GM19351 (cell line): Measurements from ENCODE around the gene BASP1.
"Not testable (repeated sequence)": the region's sequence is repeated elsewhere in the genome, so short reads cannot be mapped to it uniquely, and the experiment has no call there.

ENCODE experiments used
- ATAC-seq: cut with Tn5 transposase; IDR thresholded peaks from one replicate; pipeline ENCODE4 v1.9.1; 2021; ENCODE audit warnings: mild to moderate bottlenecking, moderate library complexity; ENCODE audit not compliant: unreplicated experiment

Gene BASP1

GRCh38 chr5:17315710-17316221, 98.3 kb downstream of the BASP1 start:
- no peak for ATAC-seq

DNA sequence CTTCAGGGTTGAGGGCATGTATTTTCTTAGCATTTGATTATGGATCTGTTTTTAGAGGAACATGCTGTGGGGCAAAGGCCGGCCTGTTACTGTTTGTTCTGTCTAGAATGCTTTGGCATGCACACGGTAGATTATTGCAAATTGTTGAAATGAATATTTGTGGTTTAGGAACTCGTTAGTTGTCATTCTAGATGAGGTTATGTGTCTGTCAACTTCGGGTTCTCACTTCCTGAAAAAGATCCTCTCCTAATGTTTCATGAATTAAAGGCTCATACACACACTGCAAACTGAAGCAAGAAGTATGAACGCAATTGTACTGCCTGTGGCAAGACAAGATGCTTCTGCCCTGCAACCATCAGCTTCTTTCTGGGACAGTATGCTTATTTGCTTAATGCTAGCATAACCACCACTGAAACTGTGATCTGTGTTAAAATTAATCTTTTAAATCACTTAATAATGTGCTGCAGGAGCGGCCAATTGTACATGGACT, 99.6 kb downstream of the BASP1 start:
- ATAC-seq, result peak; percentile 70

DNA sequence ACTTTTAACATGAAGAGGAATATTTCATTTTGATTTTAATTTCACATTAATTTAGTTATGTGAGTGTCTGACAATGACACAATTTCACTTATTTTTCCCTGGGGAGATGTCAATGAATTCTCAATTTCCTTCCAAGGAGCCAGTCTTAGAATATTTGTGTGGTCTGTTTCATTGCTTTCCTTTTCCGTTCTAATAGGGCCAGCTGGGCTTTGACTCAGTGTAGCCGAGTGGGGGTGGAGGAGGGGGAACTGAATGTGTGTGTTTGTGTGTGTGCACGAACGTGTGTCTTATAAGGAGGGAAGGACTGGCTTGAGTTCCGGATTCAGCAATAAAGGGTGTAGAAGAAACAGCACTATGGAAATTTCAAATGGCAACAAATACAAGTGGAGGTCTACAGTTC, 100.0 kb downstream of the BASP1 start:
- peak; percentile 34 for ATAC-seq

DNA sequence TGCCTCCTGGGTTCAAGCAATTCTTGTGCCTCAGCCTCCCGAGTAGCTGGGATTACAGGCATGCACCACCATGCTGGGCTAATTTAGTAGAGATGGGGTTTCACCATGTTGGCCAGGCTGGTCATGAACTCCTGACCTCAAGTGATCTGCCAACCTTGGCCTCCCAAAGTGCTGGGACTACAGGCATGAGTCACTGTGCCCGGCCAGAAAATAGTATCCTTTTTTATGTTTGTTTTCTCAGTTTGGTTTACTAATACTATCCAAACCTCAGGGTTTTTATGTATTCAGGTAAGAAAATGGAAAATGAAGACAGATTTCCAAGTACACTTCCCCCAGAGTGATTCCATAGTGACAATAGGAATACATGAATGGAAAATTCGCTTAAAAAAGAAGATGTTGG, 101.7 kb downstream of the BASP1 start:
- ATAC-seq, result not testable (repeated sequence)

DNA sequence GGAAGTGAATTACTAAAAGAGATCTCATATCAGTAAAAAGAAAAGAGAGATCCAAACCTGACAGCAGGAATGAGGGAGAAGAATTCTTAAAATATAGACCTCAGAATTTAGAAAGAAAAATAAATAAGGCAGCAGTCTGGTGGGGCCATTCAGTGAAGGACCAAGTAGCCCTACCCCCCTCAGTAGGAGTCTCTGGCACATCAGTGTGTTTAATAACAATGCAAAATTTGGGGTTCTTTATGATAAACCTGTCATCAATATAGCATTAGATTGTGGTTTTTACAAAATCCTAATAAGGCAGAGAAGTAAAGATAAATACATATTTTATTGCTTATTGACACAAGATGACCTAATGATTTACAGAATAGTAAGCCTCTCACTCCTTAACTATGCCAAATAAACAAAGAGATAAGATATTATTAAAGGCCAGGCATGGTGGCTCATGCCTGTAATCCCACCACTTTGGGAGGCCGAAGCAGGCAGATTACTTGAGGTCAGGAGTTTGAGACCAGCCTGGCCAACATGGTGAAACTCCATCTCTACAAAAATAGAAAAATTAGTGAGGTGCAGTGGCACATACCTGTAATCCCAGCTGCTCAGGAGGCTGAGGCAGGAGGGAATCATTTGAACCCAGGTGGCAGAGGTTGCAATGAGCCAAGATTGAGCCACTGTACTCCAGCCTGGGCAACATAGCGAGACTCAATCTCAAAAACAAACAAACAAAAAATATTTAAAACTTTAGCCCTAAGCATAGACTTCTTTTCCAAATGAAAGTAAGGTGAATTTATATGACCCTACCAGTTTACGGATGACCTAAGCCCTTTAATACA, 108.6 kb downstream of the BASP1 start:
- ATAC-seq, result no peak
